Keratinocyte (primary cell): ENCODE measurements around the gene SIGLEC6. TPM values are rescaled to one million over a fixed set of nuclear protein-coding genes. Genes with fewer than 3 reads are reported as not detected.
A peak's percentile ranks its signal among the peaks of the same experiment; 100 is the strongest.

Experiments
- DNase-seq: peaks from one replicate; pipeline ENCODE4 v3.0.0-alpha.2; 2011; ENCODE audit warnings: low read depth, missing footprints, low spot score
- FAIRE-seq: peaks from 2 replicates; lab custom pipeline; 2011; peaks lifted over from hg19 to GRCh38; lab: Jason Lieb, UNC
- H2AFZ ChIP-seq: 2 replicates; pipeline ENCODE4 v1.6.0; 2012; ENCODE audit warnings: low read length, control low read depth, inconsistent platforms; ENCODE audit not compliant: control insufficient read depth
- H3K27ac ChIP-seq: 2 replicates; pipeline ENCODE4 v1.5.1; 2011; ENCODE audit warnings: low read length; ENCODE audit not compliant: control insufficient read depth, insufficient read depth
- H3K27me3 ChIP-seq: 3 replicates; pipeline ENCODE4 v1.6.0; 2011; ENCODE audit warnings: low read length; ENCODE audit not compliant: control insufficient read depth, insufficient read depth; ENCODE audit errors: extremely low read depth
- H3K36me3 ChIP-seq, 2 experiments: 2 replicates in 1 of 2; 3 replicates in 1 of 2; pipeline ENCODE4 v1.5.1; 2011; ENCODE audit warnings: low read length in 2 of 2, mild to moderate bottlenecking in 1 of 2; ENCODE audit not compliant: control insufficient read depth in 2 of 2, insufficient read depth in 2 of 2; ENCODE audit errors: extremely low read depth in 1 of 2
- H3K4me1 ChIP-seq: 3 replicates; pipeline ENCODE4 v1.5.1; 2011; ENCODE audit warnings: low read length; ENCODE audit not compliant: control insufficient read depth, insufficient read depth; ENCODE audit errors: extremely low read depth
- H3K4me2 ChIP-seq: 3 replicates; pipeline ENCODE4 v1.6.0; 2011; ENCODE audit warnings: low read depth, low read length; ENCODE audit not compliant: control insufficient read depth, insufficient read depth; ENCODE audit errors: extremely low read depth
- H3K4me3 ChIP-seq, 3 experiments: fragments of 200-600 bp in 1 of 3; sonication (generic) in 1 of 3; 2 replicates in 2 of 3; 3 replicates in 1 of 3; pipeline ENCODE4 v1.5.1; 2011 to 2016; ENCODE audit warnings: low read length in 3 of 3, mild to moderate bottlenecking in 3 of 3, control low read depth in 2 of 3, inconsistent platforms in 1 of 3, low read depth in 1 of 3, mixed read lengths in 1 of 3, mixed run types in 1 of 3, moderate library complexity in 1 of 3; ENCODE audit not compliant: control insufficient read depth in 2 of 3, insufficient read depth in 2 of 3; ENCODE audit errors: extremely low read depth in 1 of 3
- H3K79me2 ChIP-seq: 2 replicates; pipeline ENCODE4 v1.6.0; 2012; ENCODE audit warnings: low read length; ENCODE audit not compliant: control insufficient read depth, insufficient read depth
- H3K9ac ChIP-seq: 3 replicates; pipeline ENCODE4 v1.6.0; 2011; ENCODE audit warnings: low read length; ENCODE audit not compliant: control insufficient read depth, insufficient read depth; ENCODE audit errors: extremely low read depth
- H3K9me1 ChIP-seq: 3 replicates; pipeline ENCODE4 v1.6.0; 2011; ENCODE audit warnings: low read length; ENCODE audit not compliant: control insufficient read depth, insufficient read depth; ENCODE audit errors: extremely low read depth
- H3K9me3 ChIP-seq: 2 replicates; pipeline ENCODE4 v1.5.1; 2012; ENCODE audit warnings: low read depth, low read length; ENCODE audit not compliant: control insufficient read depth
- H4K20me1 ChIP-seq: 3 replicates; pipeline ENCODE4 v1.6.0; 2011; ENCODE audit warnings: low read length; ENCODE audit not compliant: control insufficient read depth, insufficient read depth; ENCODE audit errors: extremely low read depth
- CTCF ChIP-seq, 3 experiments: IDR thresholded peaks in 1 of 3; conservative IDR thresholded peaks in 1 of 3; optimal IDR thresholded peaks in 1 of 3; 2 replicates in 2 of 3; 3 replicates in 1 of 3; pipeline versions ENCODE3 to v1.5.1; 2011; ENCODE audit warnings: low read length in 3 of 3, mild to moderate bottlenecking in 3 of 3, moderate library complexity in 2 of 3, control low read depth in 1 of 3, inconsistent platforms in 1 of 3; ENCODE audit not compliant: insufficient read depth in 2 of 3; ENCODE audit errors: extremely low read depth in 1 of 3
- EZH2 ChIP-seq: IDR thresholded peaks from one replicate; pipeline ENCODE4 v1.6.1; 2012; ENCODE audit warnings: inconsistent platforms, mild to moderate bottlenecking, low read length, moderate library complexity
- dilution Hi-C: fragments of 300-500 bp; cut with MboI; formaldehyde crosslinking; loops from one replicate; pipeline ENCODE4 v1.7.0; 2020; ENCODE audit warnings: low sequenced_read_pairs; ENCODE audit not compliant: extremely low pct_ligation_motif_present
- polyA plus RNA-seq, 5 experiments: library from polyadenylated mRNA; depleted of rRNA in 3 of 5; stranded (reverse) in 3 of 5; stranded (forward) in 1 of 5; unstranded in 1 of 5; fragments of >200 nt; gene quantifications; 1 replicate in 1 of 5; 2 replicates in 3 of 5; 3 replicates in 1 of 5; pipeline versions ENCODE4 v1.2.1 to v1.2.3, GENCODE V29; 2011 to 2012; ENCODE audit warnings: missing spikeins in 2 of 5, low read depth in 1 of 5, low replicate concordance in 1 of 5

SIGLEC6 gene
- polyA plus RNA-seq, 1 donor (not counting 4 experiments of a cell fraction or from before 2014, with no cell fraction given): not detected

DNA sequence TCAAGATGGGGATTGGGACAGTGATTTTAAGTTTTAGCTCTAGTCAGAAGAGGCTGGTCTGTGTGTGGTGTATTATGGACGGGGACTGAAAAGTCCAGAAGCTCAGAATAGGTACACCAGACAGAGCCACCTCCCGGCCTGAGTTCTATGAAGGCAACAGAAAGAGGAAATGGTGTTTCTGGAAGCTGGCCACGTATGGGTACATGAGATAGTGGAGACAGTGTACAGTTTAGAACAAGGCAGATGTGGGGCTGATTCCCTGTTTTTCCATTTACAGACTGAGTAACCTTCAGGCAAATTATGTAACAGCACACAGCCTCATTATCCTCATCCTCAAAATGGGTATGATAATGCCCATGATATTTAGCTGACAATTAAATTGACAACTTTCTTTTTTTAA lies 40.9 kb upstream of the SIGLEC6 start:
- Histone ChIP-seq H3K27me3 (no peaks in the 10 kb centered on the region), H3K4me2 (peak overlapping the region; percentile 97), H3K9me1 (no peaks in the 10 kb centered on the region), H3K79me2 (peaks cover 19% of the 10 kb centered on the region), H3K27ac (no peak overlapping the region), H3K4me1 (peaks cover 10% of the 10 kb centered on the region), H3K9me3 (no peaks in the 10 kb centered on the region), H4K20me1 (no peaks in the 10 kb centered on the region), H3K36me3 (peaks cover 0 to 7% of the 10 kb centered on the region in 2 experiments), H2AFZ (no peak overlapping the region), H3K9ac (no peak overlapping the region), H3K4me3 (no peak overlapping the region)
- TF ChIP-seq CTCF (optimal IDR thresholded peaks at IDR 0.05 in 1 of 3, IDR thresholded peaks at IDR 0.05 in 1 of 3, conservative IDR thresholded peaks at IDR 0.05 in 1 of 3; ENCODE audit: extremely low read depth in 1 of 3, insufficient read depth in 2 of 3, low read length in 3 of 3): no peak
- TF ChIP-seq EZH2: no peak
- no peak for FAIRE-seq
- dilution Hi-C loops: no loop called here
- no peak for DNase-seq

- Histone ChIP-seq H3K4me2 (peak overlapping the region; percentile 97), H3K4me1 (peaks cover 10% of the 10 kb centered on the region), H3K36me3 (peaks cover 0 to 7% of the 10 kb centered on the region in 2 experiments), H3K27me3 (no peaks in the 10 kb centered on the region), H3K79me2 (peaks cover 19% of the 10 kb centered on the region), H2AFZ (peak overlapping the region; percentile 88), H3K9ac (peak overlapping the region; percentile 76), H3K9me1 (no peaks in the 10 kb centered on the region), H3K9me3 (no peaks in the 10 kb centered on the region), H4K20me1 (no peaks in the 10 kb centered on the region), H3K27ac (peak overlapping the region; percentile 47), H3K4me3 (peak overlapping the region; percentile 74 to 91 (median 90))
- FAIRE-seq (peak; percentile 63), DNase-seq (no peak)
- dilution Hi-C loops: no loop called here
- TF ChIP-seq CTCF (optimal IDR thresholded peaks at IDR 0.05 in 1 of 3, IDR thresholded peaks at IDR 0.05 in 1 of 3, conservative IDR thresholded peaks at IDR 0.05 in 1 of 3; ENCODE audit: extremely low read depth in 1 of 3, insufficient read depth in 2 of 3, low read length in 3 of 3) (no peak), EZH2 (no peak)
These were observed 40.1 kb upstream of the SIGLEC6 start for GRCh38 chr19:51571599-51571998.
